HL-60 (cell line): ENCODE results near the gene RAB36.

Experiments used
- DNase-seq, 2 experiments: peaks; one replicate each; pipeline ENCODE4 v3.0.0-alpha.2; 2010 to 2020; ENCODE audit warnings: low read depth in 1 of 2, low spot score in 1 of 2
- H3K27ac ChIP-seq: fragments of 250-450 bp; sonication (Bioruptor Pico); replicated peaks from 2 replicates; pipeline ENCODE4 v1.5.1; 2020; ENCODE audit warnings: mild to moderate bottlenecking, moderate library complexity
- H3K27me3 ChIP-seq: fragments of 250-450 bp; sonication (Bioruptor Pico); 2 replicates; pipeline ENCODE4 v1.5.1; 2021; ENCODE audit warnings: mild to moderate bottlenecking, moderate library complexity; ENCODE audit not compliant: insufficient read depth, poor library complexity, severe bottlenecking
- H3K4me3 ChIP-seq: replicated peaks from 2 replicates; pipeline ENCODE4 v1.5.1; 2011; ENCODE audit warnings: mild to moderate bottlenecking, control low read depth, low read length; ENCODE audit not compliant: insufficient read depth
- GABPA ChIP-seq: IDR thresholded peaks from 2 replicates; pipeline ENCODE4 v1.6.1; 2012; ENCODE audit warnings: low read depth
- POLR2AphosphoS5 ChIP-seq: IDR thresholded peaks from 2 replicates; pipeline ENCODE4 v1.6.1; 2012; ENCODE audit warnings: low read depth
- SPI1 ChIP-seq: IDR thresholded peaks from 2 replicates; pipeline ENCODE4 v1.6.1; 2012; ENCODE audit warnings: low read depth, mild to moderate bottlenecking, borderline replicate concordance
- TF ChIP-seq, protein P1 (sequence below): IDR thresholded peaks from 2 replicates; pipeline ENCODE4 v1.6.1; 2012; ENCODE audit warnings: low read depth; ENCODE audit not compliant: insufficient replicate concordance
- TF ChIP-seq, protein P2 (sequence below): IDR thresholded peaks from one replicate; pipeline ENCODE4 v1.5.1; 2011; ENCODE audit warnings: low read length, control low read depth, inconsistent platforms; ENCODE audit not compliant: insufficient read depth

RAB36 gene

DNA sequence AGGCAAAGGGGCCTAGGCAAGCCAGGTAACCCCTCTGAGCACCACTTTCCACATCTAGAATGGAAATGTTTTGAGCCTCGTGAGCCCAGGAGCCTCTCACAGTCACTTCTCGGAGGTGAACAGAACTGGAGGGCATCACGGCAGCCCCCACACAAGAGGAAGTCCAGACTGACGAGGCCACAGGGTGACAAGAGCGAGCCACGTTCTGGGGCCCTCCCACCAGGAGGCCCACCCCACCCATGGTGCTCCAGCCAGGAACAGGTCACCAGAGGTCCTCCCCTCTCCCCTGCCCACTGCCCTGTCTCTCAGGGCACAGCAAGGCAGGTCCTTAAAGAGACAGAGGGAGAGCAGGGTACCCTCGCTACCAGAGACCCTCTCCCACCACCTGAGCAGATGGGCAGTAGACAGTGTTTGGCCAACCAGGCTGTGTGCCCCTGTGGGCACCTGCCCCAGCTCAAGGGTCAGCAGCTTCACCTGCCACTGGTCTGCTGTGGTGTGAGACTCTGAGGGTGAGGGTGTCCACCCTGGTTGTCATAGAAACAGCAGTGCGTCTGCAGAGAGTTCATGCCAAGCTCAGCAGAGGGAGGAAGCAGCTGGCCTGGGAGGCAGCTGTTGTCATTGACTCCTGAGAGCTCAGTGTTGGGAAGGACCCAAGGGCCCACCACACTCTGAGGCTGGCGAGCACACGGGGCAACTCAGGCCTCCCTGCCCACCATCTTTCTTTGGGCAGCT, 34.9 kb upstream of the RAB36 start:
- Histone ChIP-seq H3K4me3 (no peak overlapping the region), H3K27me3 (no peaks in the 10 kb centered on the region), H3K27ac (no peak overlapping the region)
- DNase-seq: no peak
- TF ChIP-seq, protein P1, sequence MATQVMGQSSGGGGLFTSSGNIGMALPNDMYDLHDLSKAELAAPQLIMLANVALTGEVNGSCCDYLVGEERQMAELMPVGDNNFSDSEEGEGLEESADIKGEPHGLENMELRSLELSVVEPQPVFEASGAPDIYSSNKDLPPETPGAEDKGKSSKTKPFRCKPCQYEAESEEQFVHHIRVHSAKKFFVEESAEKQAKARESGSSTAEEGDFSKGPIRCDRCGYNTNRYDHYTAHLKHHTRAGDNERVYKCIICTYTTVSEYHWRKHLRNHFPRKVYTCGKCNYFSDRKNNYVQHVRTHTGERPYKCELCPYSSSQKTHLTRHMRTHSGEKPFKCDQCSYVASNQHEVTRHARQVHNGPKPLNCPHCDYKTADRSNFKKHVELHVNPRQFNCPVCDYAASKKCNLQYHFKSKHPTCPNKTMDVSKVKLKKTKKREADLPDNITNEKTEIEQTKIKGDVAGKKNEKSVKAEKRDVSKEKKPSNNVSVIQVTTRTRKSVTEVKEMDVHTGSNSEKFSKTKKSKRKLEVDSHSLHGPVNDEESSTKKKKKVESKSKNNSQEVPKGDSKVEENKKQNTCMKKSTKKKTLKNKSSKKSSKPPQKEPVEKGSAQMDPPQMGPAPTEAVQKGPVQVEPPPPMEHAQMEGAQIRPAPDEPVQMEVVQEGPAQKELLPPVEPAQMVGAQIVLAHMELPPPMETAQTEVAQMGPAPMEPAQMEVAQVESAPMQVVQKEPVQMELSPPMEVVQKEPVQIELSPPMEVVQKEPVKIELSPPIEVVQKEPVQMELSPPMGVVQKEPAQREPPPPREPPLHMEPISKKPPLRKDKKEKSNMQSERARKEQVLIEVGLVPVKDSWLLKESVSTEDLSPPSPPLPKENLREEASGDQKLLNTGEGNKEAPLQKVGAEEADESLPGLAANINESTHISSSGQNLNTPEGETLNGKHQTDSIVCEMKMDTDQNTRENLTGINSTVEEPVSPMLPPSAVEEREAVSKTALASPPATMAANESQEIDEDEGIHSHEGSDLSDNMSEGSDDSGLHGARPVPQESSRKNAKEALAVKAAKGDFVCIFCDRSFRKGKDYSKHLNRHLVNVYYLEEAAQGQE: no peak
- TF ChIP-seq SPI1 (no peak), POLR2AphosphoS5 (no peak), GABPA (no peak)
- TF ChIP-seq, protein P2, sequence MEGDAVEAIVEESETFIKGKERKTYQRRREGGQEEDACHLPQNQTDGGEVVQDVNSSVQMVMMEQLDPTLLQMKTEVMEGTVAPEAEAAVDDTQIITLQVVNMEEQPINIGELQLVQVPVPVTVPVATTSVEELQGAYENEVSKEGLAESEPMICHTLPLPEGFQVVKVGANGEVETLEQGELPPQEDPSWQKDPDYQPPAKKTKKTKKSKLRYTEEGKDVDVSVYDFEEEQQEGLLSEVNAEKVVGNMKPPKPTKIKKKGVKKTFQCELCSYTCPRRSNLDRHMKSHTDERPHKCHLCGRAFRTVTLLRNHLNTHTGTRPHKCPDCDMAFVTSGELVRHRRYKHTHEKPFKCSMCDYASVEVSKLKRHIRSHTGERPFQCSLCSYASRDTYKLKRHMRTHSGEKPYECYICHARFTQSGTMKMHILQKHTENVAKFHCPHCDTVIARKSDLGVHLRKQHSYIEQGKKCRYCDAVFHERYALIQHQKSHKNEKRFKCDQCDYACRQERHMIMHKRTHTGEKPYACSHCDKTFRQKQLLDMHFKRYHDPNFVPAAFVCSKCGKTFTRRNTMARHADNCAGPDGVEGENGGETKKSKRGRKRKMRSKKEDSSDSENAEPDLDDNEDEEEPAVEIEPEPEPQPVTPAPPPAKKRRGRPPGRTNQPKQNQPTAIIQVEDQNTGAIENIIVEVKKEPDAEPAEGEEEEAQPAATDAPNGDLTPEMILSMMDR: no peak

DNA sequence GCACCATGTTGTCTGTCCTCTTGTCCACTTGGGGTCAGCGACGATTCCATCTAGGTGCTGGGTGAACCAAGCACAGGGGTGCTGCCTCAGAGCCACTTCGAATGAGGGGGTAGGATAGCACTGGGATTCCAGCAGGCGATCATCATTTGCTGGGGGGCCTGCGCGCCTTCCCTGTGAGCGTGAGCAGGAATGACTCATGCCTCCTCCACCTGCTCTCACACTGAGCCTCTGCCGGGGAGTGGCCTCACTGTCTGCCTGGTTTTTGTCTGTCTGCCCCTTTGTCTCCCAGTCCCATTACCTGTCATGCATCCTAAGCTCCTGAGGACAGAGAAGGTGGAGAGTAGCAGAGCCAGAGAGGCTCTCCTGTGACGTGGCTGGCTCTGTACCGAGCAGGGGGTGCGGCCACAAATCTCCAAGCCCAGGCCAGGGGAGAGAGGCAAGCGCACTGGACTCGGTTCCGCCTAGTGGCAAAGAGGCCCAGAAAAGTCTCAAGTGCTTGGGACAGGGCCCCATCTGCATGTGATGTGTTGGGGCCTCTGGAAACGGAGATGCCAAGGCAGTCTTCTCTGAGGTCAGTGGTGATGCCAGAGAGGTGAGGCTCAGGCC, 34.3 kb upstream of the RAB36 start:
- no peak overlapping the region for H3K27ac ChIP-seq
- no peak overlapping the region for H3K4me3 ChIP-seq
- no peaks in the 10 kb centered on the region for H3K27me3 ChIP-seq
- DNase-seq: no peak
- TF ChIP-seq SPI1: no peak
- TF ChIP-seq, protein P2: no peak
- TF ChIP-seq POLR2AphosphoS5: no peak
- TF ChIP-seq, protein P1: no peak

DNA sequence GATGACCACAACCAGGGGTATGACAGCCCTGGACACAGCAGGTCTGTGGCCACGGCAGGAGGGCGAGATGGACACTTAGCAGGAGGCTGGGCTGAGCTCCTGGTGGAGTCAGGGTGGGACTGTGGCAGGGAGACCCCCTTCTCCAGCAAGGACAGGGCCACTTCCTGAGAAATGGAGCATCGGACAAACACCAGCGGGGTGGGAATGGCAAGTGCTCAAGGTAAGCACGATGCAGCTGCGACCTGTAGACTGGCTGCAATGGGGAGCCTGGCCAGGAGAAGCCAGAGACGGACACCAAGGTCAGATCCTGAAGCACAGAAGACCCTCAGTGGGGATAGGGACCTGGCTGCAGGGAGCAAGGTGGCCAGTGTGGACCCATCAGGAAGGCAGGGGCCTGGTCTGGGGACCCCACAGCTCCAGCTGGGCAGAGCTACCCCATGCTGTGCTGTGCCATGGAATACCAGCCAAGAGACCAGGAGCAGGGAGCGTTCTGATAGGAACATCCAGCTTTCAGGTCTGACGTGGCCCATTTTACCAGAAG, 32.7 kb upstream of the RAB36 start:
- TF ChIP-seq, protein P1: no peak
- TF ChIP-seq POLR2AphosphoS5 (no peak), GABPA (no peak), SPI1 (no peak)
- DNase-seq: no peak
- Histone ChIP-seq H3K4me3 (no peak overlapping the region), H3K27ac (no peak overlapping the region), H3K27me3 (no peaks in the 10 kb centered on the region)
